ENCODE data around the gene PTCSC3.

PTCSC3 gene

GRCh38 chr14:36176524-36176923 is at the start of gene PTCSC3:
Gene PTCSC3, minus strand, starts transcription at chr14:36176722.
- in situ Hi-C loops (cut with HindIII; ENCODE audit: low pct_ligation_motif_present, low pct_unique_long_range_greater_than_20kb, low sequenced_read_pairs): no loop called here
- no peak for DNase-seq

- DNase-seq: no peak
- in situ Hi-C loops (cut with HindIII; ENCODE audit: low pct_ligation_motif_present, low pct_unique_long_range_greater_than_20kb, low sequenced_read_pairs): no loop called here
These were observed 49.6 kb upstream of the PTCSC3 start for GRCh38 chr14:36226164-36226563.

- no peak for DNase-seq
- in situ Hi-C loops (cut with HindIII; ENCODE audit: low pct_ligation_motif_present, low pct_unique_long_range_greater_than_20kb, low sequenced_read_pairs): no loop called here
These were observed 47.7 kb upstream of the PTCSC3 start for GRCh38 chr14:36224176-36224575.

- DNase-seq: no peak
- in situ Hi-C loops (cut with HindIII; ENCODE audit: low pct_ligation_motif_present, low pct_unique_long_range_greater_than_20kb, low sequenced_read_pairs): no loop called here
These were observed 47.0 kb upstream of the PTCSC3 start for GRCh38 chr14:36223558-36223957.

GRCh38 chr14:36222952-36223468 is 46.5 kb upstream of the PTCSC3 start:
- in situ Hi-C loops (cut with HindIII; ENCODE audit: low pct_ligation_motif_present, low pct_unique_long_range_greater_than_20kb, low sequenced_read_pairs): no loop called here
- no peak for DNase-seq

- in situ Hi-C loops (cut with HindIII; ENCODE audit: low pct_ligation_motif_present, low pct_unique_long_range_greater_than_20kb, low sequenced_read_pairs): no loop called here
- no peak for DNase-seq
These were observed 45.8 kb upstream of the PTCSC3 start for GRCh38 chr14:36222337-36222736.

GRCh38 chr14:36221112-36221511 is 44.6 kb upstream of the PTCSC3 start:
- no peak for DNase-seq
- in situ Hi-C loops (cut with HindIII; ENCODE audit: low pct_ligation_motif_present, low pct_unique_long_range_greater_than_20kb, low sequenced_read_pairs): no loop called here

- no peak for DNase-seq
- in situ Hi-C loops (cut with HindIII; ENCODE audit: low pct_ligation_motif_present, low pct_unique_long_range_greater_than_20kb, low sequenced_read_pairs): no loop called here
These were observed 41.2 kb upstream of the PTCSC3 start for GRCh38 chr14:36217732-36218131.

- no peak for DNase-seq
- in situ Hi-C loops (cut with HindIII; ENCODE audit: low pct_ligation_motif_present, low pct_unique_long_range_greater_than_20kb, low sequenced_read_pairs): no loop called here
These were observed 40.5 kb upstream of the PTCSC3 start for GRCh38 chr14:36217027-36217426.

- in situ Hi-C loops (cut with HindIII; ENCODE audit: low pct_ligation_motif_present, low pct_unique_long_range_greater_than_20kb, low sequenced_read_pairs): no loop called here
- no peak for DNase-seq
These were observed 38.7 kb upstream of the PTCSC3 start for GRCh38 chr14:36215217-36215598.

- no peak for DNase-seq
- in situ Hi-C loops (cut with HindIII; ENCODE audit: low pct_ligation_motif_present, low pct_unique_long_range_greater_than_20kb, low sequenced_read_pairs): no loop called here
These were observed 38.1 kb upstream of the PTCSC3 start for GRCh38 chr14:36214476-36215216.

GRCh38 chr14:36212987-36213386 is 36.5 kb upstream of the PTCSC3 start:
- in situ Hi-C loops (cut with HindIII; ENCODE audit: low pct_ligation_motif_present, low pct_unique_long_range_greater_than_20kb, low sequenced_read_pairs): no loop called here
- DNase-seq: no peak

GRCh38 chr14:36212577-36212976 is 36.1 kb upstream of the PTCSC3 start:
- no peak for DNase-seq
- in situ Hi-C loops (cut with HindIII; ENCODE audit: low pct_ligation_motif_present, low pct_unique_long_range_greater_than_20kb, low sequenced_read_pairs): no loop called here

- in situ Hi-C loops (cut with HindIII; ENCODE audit: low pct_ligation_motif_present, low pct_unique_long_range_greater_than_20kb, low sequenced_read_pairs): no loop called here
- DNase-seq: no peak
These were observed 32.3 kb upstream of the PTCSC3 start for GRCh38 chr14:36208690-36209278.

GRCh38 chr14:36207500-36207899 is 31.0 kb upstream of the PTCSC3 start:
- DNase-seq: peak; percentile 8
- in situ Hi-C loops (cut with HindIII; ENCODE audit: low pct_ligation_motif_present, low pct_unique_long_range_greater_than_20kb, low sequenced_read_pairs): no loop called here

GRCh38 chr14:36204461-36205073 is 28.0 kb upstream of the PTCSC3 start:
- in situ Hi-C loops (cut with HindIII; ENCODE audit: low pct_ligation_motif_present, low pct_unique_long_range_greater_than_20kb, low sequenced_read_pairs): no loop called here
- no peak for DNase-seq

GRCh38 chr14:36198378-36198777 is 21.9 kb upstream of the PTCSC3 start:
- DNase-seq: no peak
- in situ Hi-C loops (cut with HindIII; ENCODE audit: low pct_ligation_motif_present, low pct_unique_long_range_greater_than_20kb, low sequenced_read_pairs): no loop called here

- DNase-seq: no peak
- in situ Hi-C loops (cut with HindIII; ENCODE audit: low pct_ligation_motif_present, low pct_unique_long_range_greater_than_20kb, low sequenced_read_pairs): no loop called here
These were observed 18.1 kb upstream of the PTCSC3 start for GRCh38 chr14:36194663-36195062.

GRCh38 chr14:36192530-36192929 is 16.0 kb upstream of the PTCSC3 start:
- no peak for DNase-seq
- in situ Hi-C loops (cut with HindIII; ENCODE audit: low pct_ligation_motif_present, low pct_unique_long_range_greater_than_20kb, low sequenced_read_pairs): no loop called here

GRCh38 chr14:36183402-36183801 is 6.9 kb upstream of the PTCSC3 start:
- in situ Hi-C loops (cut with HindIII; ENCODE audit: low pct_ligation_motif_present, low pct_unique_long_range_greater_than_20kb, low sequenced_read_pairs): no loop called here
- no peak for DNase-seq

All from ACHN (cell line).